Endothelial cell of umbilical vein (primary cell): ENCODE data around the gene KCNH1.

ENCODE experiments used
- CTCF ChIP-seq, 2 donors: IDR thresholded peaks; 1 replicate in 1 of 2; 2 replicates in 1 of 2; pipeline ENCODE4 v1.5.1; 2011; ENCODE audit warnings: low read length in 2 of 2, mild to moderate bottlenecking in 2 of 2, moderate library complexity in 2 of 2, control low read depth in 1 of 2, inconsistent platforms in 1 of 2, low read depth in 1 of 2; ENCODE audit not compliant: insufficient read depth in 1 of 2; ENCODE audit errors: extremely low read depth in 1 of 2
- GATA2 ChIP-seq: IDR thresholded peaks from 2 replicates; pipeline ENCODE4 v1.7.0; 2011; ENCODE audit warnings: low read depth, mild to moderate bottlenecking, moderate library complexity, mixed read lengths, low read length; ENCODE audit not compliant: insufficient read length, insufficient read depth
- MAX ChIP-seq: IDR thresholded peaks from 2 replicates; pipeline ENCODE4 v1.6.1; 2011; ENCODE audit not compliant: insufficient read depth, insufficient read length
- MYC ChIP-seq: IDR thresholded peaks from one replicate; pipeline ENCODE4 v1.6.1; 2011; ENCODE audit warnings: mild to moderate bottlenecking, low read depth, low read length
- POLR2A ChIP-seq: IDR thresholded peaks from 2 replicates; pipeline ENCODE4 v1.6.1; 2012; ENCODE audit warnings: low read depth, mild to moderate bottlenecking, control low read depth, low read length

GRCh38 chr1:211013346-211014240 is 120.4 kb downstream of the KCNH1 start:
- TF ChIP-seq CTCF (IDR thresholded peaks at IDR 0.05; ENCODE audit: extremely low read depth in 1 of 2, insufficient read depth in 1 of 2, low read depth in 1 of 2, low read length in 2 of 2) = no peak
- TF ChIP-seq POLR2A = no peak
- no peak for TF ChIP-seq GATA2
- TF ChIP-seq MAX = no peak
- no peak for TF ChIP-seq MYC
